IMR-90 (cell line): ENCODE results near the gene PITPNM3.

Source experiments
- BHLHE40 ChIP-seq: fragments of 150-350 bp; IDR thresholded peaks from 2 replicates; pipeline ENCODE4 v1.6.1; 2016; ENCODE audit warnings: mild to moderate bottlenecking, low read depth, low read length
- CEBPB ChIP-seq: IDR thresholded peaks from 2 replicates; pipeline ENCODE4 v1.6.1; 2012; ENCODE audit warnings: low read depth, low read length, improper control_type of control experiment
- FOS ChIP-seq: fragments of 150-350 bp; IDR thresholded peaks from 2 replicates; pipeline ENCODE4 v1.6.1; 2016; ENCODE audit warnings: low read depth, low read length
- MAFK ChIP-seq: IDR thresholded peaks from 2 replicates; pipeline ENCODE4 v1.6.1; 2012; ENCODE audit warnings: low read depth, low read length, improper control_type of control experiment
- MXI1 ChIP-seq: IDR thresholded peaks from 2 replicates; pipeline ENCODE4 v1.6.1; 2012; ENCODE audit warnings: low read depth, mild to moderate bottlenecking, low read length, moderate library complexity, borderline replicate concordance
- NFE2L2 ChIP-seq: fragments of 150-350 bp; IDR thresholded peaks from 2 replicates; pipeline ENCODE4 v1.6.1; 2016; ENCODE audit warnings: low read depth, mild to moderate bottlenecking, low read length
- POLR2A ChIP-seq: IDR thresholded peaks from 2 replicates; pipeline ENCODE4 v1.6.1; 2012; ENCODE audit warnings: mild to moderate bottlenecking, low read depth, low read length
- RAD21 ChIP-seq: IDR thresholded peaks from 2 replicates; pipeline ENCODE4 v1.6.1; 2012; ENCODE audit warnings: low read length, improper control_type of control experiment
- RFX5 ChIP-seq: IDR thresholded peaks from 2 replicates; pipeline ENCODE4 v1.8.0; 2012; ENCODE audit warnings: low read depth, mild to moderate bottlenecking, low read length, moderate library complexity
- SMC3 ChIP-seq: fragments of 150-350 bp; IDR thresholded peaks from 2 replicates; pipeline ENCODE4 v1.6.1; 2016; ENCODE audit warnings: low read depth, mild to moderate bottlenecking, antibody characterized with exemption, low read length, moderate library complexity
- TF ChIP-seq, protein P1 (sequence below): conservative IDR thresholded peaks from 2 replicates; pipeline ENCODE4 v1.5.1; 2012; ENCODE audit warnings: mild to moderate bottlenecking, low read depth, low read length, improper control_type of control experiment
- TF ChIP-seq, protein P2 (sequence below): fragments of 150-350 bp; IDR thresholded peaks from 2 replicates; pipeline ENCODE4 v1.6.1; 2017; ENCODE audit warnings: mild to moderate bottlenecking, antibody characterized with exemption, low read length, low read depth
- TF ChIP-seq, protein P3 (sequence below): fragments of 150-350 bp; IDR thresholded peaks from 2 replicates; pipeline ENCODE4 v1.6.1; 2016; ENCODE audit warnings: low read depth, mild to moderate bottlenecking, low read length, moderate library complexity, borderline replicate concordance

DNA sequence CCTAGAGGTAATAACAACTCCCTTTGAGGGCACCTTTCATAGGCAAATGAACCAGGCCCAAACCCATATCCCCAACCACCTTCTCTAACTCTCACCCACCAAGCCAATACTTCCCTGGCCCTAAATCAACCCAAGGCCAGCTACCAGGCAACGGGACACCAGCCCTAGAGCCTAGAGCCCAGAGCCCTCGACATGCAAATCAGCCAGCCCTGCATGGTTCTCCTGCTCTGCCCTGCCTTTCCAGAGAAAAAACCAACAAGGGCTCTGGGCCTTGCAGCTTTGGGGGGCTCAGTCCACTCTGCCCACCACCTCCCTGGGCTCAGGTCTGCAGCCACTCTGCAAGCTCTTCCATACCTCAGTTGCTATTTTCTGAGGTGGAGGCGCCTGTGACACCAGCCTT, 55.0 kb downstream of the PITPNM3 start:
- TF ChIP-seq, protein P1, sequence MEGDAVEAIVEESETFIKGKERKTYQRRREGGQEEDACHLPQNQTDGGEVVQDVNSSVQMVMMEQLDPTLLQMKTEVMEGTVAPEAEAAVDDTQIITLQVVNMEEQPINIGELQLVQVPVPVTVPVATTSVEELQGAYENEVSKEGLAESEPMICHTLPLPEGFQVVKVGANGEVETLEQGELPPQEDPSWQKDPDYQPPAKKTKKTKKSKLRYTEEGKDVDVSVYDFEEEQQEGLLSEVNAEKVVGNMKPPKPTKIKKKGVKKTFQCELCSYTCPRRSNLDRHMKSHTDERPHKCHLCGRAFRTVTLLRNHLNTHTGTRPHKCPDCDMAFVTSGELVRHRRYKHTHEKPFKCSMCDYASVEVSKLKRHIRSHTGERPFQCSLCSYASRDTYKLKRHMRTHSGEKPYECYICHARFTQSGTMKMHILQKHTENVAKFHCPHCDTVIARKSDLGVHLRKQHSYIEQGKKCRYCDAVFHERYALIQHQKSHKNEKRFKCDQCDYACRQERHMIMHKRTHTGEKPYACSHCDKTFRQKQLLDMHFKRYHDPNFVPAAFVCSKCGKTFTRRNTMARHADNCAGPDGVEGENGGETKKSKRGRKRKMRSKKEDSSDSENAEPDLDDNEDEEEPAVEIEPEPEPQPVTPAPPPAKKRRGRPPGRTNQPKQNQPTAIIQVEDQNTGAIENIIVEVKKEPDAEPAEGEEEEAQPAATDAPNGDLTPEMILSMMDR = no peak
- TF ChIP-seq, protein P2, sequence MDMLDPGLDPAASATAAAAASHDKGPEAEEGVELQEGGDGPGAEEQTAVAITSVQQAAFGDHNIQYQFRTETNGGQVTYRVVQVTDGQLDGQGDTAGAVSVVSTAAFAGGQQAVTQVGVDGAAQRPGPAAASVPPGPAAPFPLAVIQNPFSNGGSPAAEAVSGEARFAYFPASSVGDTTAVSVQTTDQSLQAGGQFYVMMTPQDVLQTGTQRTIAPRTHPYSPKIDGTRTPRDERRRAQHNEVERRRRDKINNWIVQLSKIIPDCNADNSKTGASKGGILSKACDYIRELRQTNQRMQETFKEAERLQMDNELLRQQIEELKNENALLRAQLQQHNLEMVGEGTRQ = no peak
- TF ChIP-seq CEBPB (no peak), BHLHE40 (no peak), RAD21 (no peak), POLR2A (no peak), NFE2L2 (no peak), FOS (no peak), MXI1 (no peak), RFX5 (no peak), SMC3 (no peak), MAFK (no peak)
- TF ChIP-seq, protein P3, sequence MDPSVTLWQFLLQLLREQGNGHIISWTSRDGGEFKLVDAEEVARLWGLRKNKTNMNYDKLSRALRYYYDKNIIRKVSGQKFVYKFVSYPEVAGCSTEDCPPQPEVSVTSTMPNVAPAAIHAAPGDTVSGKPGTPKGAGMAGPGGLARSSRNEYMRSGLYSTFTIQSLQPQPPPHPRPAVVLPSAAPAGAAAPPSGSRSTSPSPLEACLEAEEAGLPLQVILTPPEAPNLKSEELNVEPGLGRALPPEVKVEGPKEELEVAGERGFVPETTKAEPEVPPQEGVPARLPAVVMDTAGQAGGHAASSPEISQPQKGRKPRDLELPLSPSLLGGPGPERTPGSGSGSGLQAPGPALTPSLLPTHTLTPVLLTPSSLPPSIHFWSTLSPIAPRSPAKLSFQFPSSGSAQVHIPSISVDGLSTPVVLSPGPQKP = no peak
